PC-3 (cell line): ENCODE data around the gene ACD. TPM values are rescaled to one million over a fixed set of nuclear protein-coding genes. Genes with fewer than 3 reads are reported as not detected.

Experiments
- ATAC-seq: fragments of 200-7000 bp; cut with Tn5 transposase; 2 replicates; pipeline ENCODE4 v1.9.1; 2020; ENCODE audit warnings: mild to moderate bottlenecking, moderate library complexity
- BruUV-seq: library from RNA; stranded (reverse); fragments of 400-500 nt; replicated peaks from 2 replicates; lab custom pipeline; 2021; lab: Mats Ljungman, UMichigan
- CTCF ChIA-PET: fragments of 300-600 bp; sonication (Branson Sonifier 250); formaldehyde crosslinking; loops from one replicate; lab custom pipeline; 2022; ENCODE audit warnings: antibody characterized with exemption; lab: Charles Lee
- POLR2A ChIA-PET: fragments of 300-600 bp; sonication (Branson Sonifier 250); formaldehyde crosslinking; loops from one replicate; lab custom pipeline; 2022; ENCODE audit warnings: antibody characterized with exemption; ENCODE audit not compliant: unreplicated experiment; lab: Charles Lee
- DNase-seq: peaks from one replicate; pipeline ENCODE4 v3.0.0-alpha.2; 2015
- H2AFZ ChIP-seq: fragments of 300-600 bp; sonication (generic); 2 replicates; pipeline ENCODE4 v1.6.0; 2016; ENCODE audit warnings: antibody characterized with exemption, low read length
- H3F3A ChIP-seq: fragments of 300-600 bp; sonication (generic); one replicate; pipeline ENCODE4 v1.6.0; 2017; ENCODE audit warnings: antibody characterized with exemption, low read length, control low read depth, mild to moderate bottlenecking; ENCODE audit not compliant: unreplicated experiment
- H3K27ac ChIP-seq: fragments of 300-600 bp; sonication (generic); 2 replicates; pipeline ENCODE4 v1.5.1; 2016; ENCODE audit warnings: mild to moderate bottlenecking, low read length
- H3K27me3 ChIP-seq: fragments of 300-600 bp; sonication (generic); 2 replicates; pipeline ENCODE4 v1.6.1; 2016; ENCODE audit warnings: low read length, mixed read lengths
- H3K36me3 ChIP-seq: fragments of 300-600 bp; sonication (generic); 2 replicates; pipeline ENCODE4 v1.6.1; 2016; ENCODE audit warnings: low read depth, mixed run types, low read length, mixed read lengths
- H3K4me1 ChIP-seq: fragments of 300-600 bp; sonication (generic); 2 replicates; pipeline ENCODE4 v1.5.1; 2016; ENCODE audit warnings: low read length; ENCODE audit not compliant: insufficient read depth
- H3K4me2 ChIP-seq: fragments of 300-600 bp; sonication (generic); 2 replicates; pipeline ENCODE4 v1.6.0; 2016; ENCODE audit warnings: low read length
- H3K4me3 ChIP-seq: fragments of 300-600 bp; sonication (generic); 2 replicates; pipeline ENCODE4 v1.5.1; 2016; ENCODE audit warnings: mild to moderate bottlenecking, low read length, mixed read lengths
- H3K79me2 ChIP-seq: fragments of 300-600 bp; sonication (generic); 2 replicates; pipeline ENCODE4 v1.6.1; 2017; ENCODE audit warnings: low read length, mixed read lengths
- H3K9ac ChIP-seq: fragments of 300-600 bp; sonication (generic); 2 replicates; pipeline ENCODE4 v1.6.0; 2016; ENCODE audit warnings: mild to moderate bottlenecking, low read length
- H3K9me2 ChIP-seq: fragments of 300-600 bp; sonication (generic); replicated peaks from 2 replicates; pipeline ENCODE4 v1.6.1; 2016; ENCODE audit warnings: mixed run types, low read length, mixed read lengths
- H3K9me3 ChIP-seq: fragments of 300-600 bp; sonication (generic); 2 replicates; pipeline ENCODE4 v1.6.1; 2016; ENCODE audit warnings: low read length, mixed read lengths
- H4K20me1 ChIP-seq: fragments of 300-600 bp; sonication (generic); 2 replicates; pipeline ENCODE4 v1.6.1; 2016; ENCODE audit warnings: low read length, mixed read lengths
- CTCF ChIP-seq: fragments of 300-600 bp; sonication (generic); conservative IDR thresholded peaks from 2 replicates; pipeline ENCODE4 v1.5.1; 2017; ENCODE audit warnings: antibody characterized with exemption, low read depth, mild to moderate bottlenecking, low read length
- EZH2 ChIP-seq: fragments of 300-600 bp; sonication (generic); IDR thresholded peaks from one replicate; pipeline ENCODE4 v1.6.1; 2017; ENCODE audit warnings: antibody characterized with exemption, mild to moderate bottlenecking, low read length; ENCODE audit not compliant: unreplicated experiment
- EZH2phosphoT487 ChIP-seq: fragments of 300-600 bp; sonication (generic); IDR thresholded peaks from 2 replicates; pipeline ENCODE4 v1.6.1; 2018; ENCODE audit warnings: mild to moderate bottlenecking, antibody characterized with exemption, low read length, borderline replicate concordance
- intact Hi-C: fragments of 100-400 bp; cut with micrococcal nuclease; formaldehyde crosslinking; loops from 2 replicates; pipeline ENCODE4 v1.9.0; 2023
- total RNA-seq: library from RNA; depleted of rRNA; stranded (reverse); fragments of >200 nt; gene quantifications from 2 replicates; pipeline ENCODE4 v1.2.3, GENCODE V29; 2014

Gene ACD
- total RNA-seq, 1 experiment from 2014 or later = 26.3 TPM

- no peak overlapping the region for H3K4me3 ChIP-seq
- CTCF ChIA-PET = no interaction called here
- H4K20me1 ChIP-seq = no peaks in the 10 kb centered on the region
- no peak overlapping the region for H3K4me2 ChIP-seq
- no peaks in the 10 kb centered on the region for H3K9me2 ChIP-seq
- no peaks in the 10 kb centered on the region for H3K79me2 ChIP-seq
- TF ChIP-seq EZH2phosphoT487 (no peak), CTCF (no peak), EZH2 (no peak)
- H2AFZ ChIP-seq = no peak overlapping the region
- no peaks in the 10 kb centered on the region for H3K9me3 ChIP-seq
- ATAC-seq (no peak; the same call in 1 of the 2 replicates), DNase-seq (peak; percentile 28)
- no peaks in the 10 kb centered on the region for H3F3A ChIP-seq
- POLR2A ChIA-PET = no interaction called here
- H3K27me3 ChIP-seq = no peaks in the 10 kb centered on the region
- no peak overlapping the region for H3K27ac ChIP-seq
- no peak overlapping the region for H3K9ac ChIP-seq
- no peaks in the 10 kb centered on the region for H3K36me3 ChIP-seq
- BruUV-seq = no TSS peak
- intact Hi-C loops = no loop called here
- H3K4me1 ChIP-seq = no peaks in the 10 kb centered on the region
Measured at GRCh38 chr16:67647111-67647651, 12.9 kb downstream of the ACD start.

GRCh38 chr16:67645397-67646121, 14.5 kb downstream of the ACD start:
- Histone ChIP-seq H4K20me1 (no peaks in the 10 kb centered on the region), H2AFZ (no peak overlapping the region), H3K4me1 (no peaks in the 10 kb centered on the region), H3K4me3 (no peak overlapping the region), H3K4me2 (no peak overlapping the region), H3K9ac (no peak overlapping the region), H3F3A (no peaks in the 10 kb centered on the region), H3K9me3 (no peaks in the 10 kb centered on the region), H3K36me3 (no peaks in the 10 kb centered on the region), H3K27ac (no peak overlapping the region), H3K9me2 (no peaks in the 10 kb centered on the region), H3K27me3 (no peaks in the 10 kb centered on the region), H3K79me2 (no peaks in the 10 kb centered on the region)
- no peak for TF ChIP-seq CTCF
- no peak for TF ChIP-seq EZH2phosphoT487
- no peak for ATAC-seq
- no peak for DNase-seq
- POLR2A ChIA-PET = no interaction called here
- intact Hi-C loops = no loop called here
- CTCF ChIA-PET = no interaction called here
- no TSS peak for BruUV-seq

DNA sequence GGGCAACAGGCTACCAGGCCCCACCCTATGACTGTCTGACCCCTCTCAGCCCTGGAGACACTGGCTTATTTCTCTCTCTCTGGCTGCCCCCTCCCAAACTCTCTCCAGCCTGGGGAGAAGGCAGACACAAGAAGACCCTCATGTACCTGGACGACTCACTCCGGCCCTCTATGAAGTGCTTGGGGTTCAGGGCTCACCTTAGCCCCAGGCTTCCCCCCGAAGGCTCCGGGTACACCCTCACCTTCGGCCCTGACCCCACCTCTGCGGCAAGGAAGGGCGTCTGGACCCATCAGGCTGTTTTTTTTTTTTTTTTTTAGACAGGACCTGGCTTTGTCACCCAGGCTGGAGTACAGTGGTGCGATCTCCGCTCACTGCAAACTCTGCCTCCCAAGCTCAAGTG, 16.0 kb downstream of the ACD start:
- H3K27me3 ChIP-seq = no peaks in the 10 kb centered on the region
- no peak overlapping the region for H3K9ac ChIP-seq
- no peak overlapping the region for H3K4me3 ChIP-seq
- H2AFZ ChIP-seq = no peak overlapping the region
- CTCF ChIA-PET = no interaction called here
- H4K20me1 ChIP-seq = no peaks in the 10 kb centered on the region
- intact Hi-C loops = no loop called here
- POLR2A ChIA-PET = no interaction called here
- no peaks in the 10 kb centered on the region for H3K4me1 ChIP-seq
- no peaks in the 10 kb centered on the region for H3F3A ChIP-seq
- ATAC-seq (no peak), DNase-seq (no peak)
- H3K9me2 ChIP-seq = no peaks in the 10 kb centered on the region
- TF ChIP-seq EZH2 = no peak
- TF ChIP-seq CTCF = no peak
- TF ChIP-seq EZH2phosphoT487 = no peak
- no TSS peak for BruUV-seq
- no peaks in the 10 kb centered on the region for H3K9me3 ChIP-seq
- H3K36me3 ChIP-seq = no peaks in the 10 kb centered on the region
- no peaks in the 10 kb centered on the region for H3K79me2 ChIP-seq
- H3K4me2 ChIP-seq = no peak overlapping the region
- H3K27ac ChIP-seq = no peak overlapping the region
